ENCODE measurements around the gene ANKHD1.

Gene ANKHD1

DNA sequence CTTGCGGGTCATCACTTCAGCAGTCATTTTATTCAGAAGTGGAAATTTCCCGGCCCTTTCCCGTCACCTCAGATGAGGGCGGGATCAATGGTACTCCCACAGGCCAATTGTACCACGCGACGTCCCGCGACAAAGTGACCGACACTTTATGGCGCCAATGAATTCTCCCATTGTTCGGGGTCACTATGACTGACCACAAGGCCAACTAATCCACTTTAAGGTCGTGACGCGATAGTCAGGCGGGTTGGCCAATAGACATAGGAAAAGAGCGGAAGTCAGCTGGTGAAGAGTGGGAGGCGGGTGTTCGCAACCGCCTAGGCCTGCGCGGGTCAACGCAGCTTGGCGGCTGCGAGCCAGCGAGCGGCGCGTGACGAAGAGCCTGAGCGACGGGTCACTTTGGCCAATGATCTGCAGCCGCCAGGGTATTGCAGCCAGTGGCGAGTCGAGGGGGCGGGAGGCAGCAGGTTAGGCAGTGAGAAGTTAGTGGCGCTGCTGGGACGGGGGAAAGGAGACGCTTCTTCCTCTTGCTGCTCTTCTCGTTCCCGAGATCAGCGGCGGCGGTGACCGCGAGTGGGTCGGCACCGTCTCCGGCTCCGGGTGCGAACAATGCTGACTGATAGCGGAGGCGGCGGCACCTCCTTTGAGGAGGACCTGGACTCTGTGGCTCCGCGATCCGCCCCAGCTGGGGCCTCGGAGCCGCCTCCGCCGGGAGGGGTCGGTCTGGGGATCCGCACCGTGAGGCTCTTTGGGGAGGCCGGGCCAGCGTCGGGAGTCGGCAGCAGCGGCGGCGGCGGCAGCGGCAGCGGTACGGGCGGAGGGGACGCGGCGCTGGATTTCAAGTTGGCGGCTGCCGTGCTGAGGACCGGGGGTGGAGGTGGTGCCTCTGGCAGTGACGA is at the start of gene ANKHD1:
TSS of gene ANKHD1 (plus strand) at position 472 of the 896 bp plus-strand sequence. CDS start at position 607, 135 bp downstream.
- peak; percentile 88 to 89 for DNase-seq (ENCODE audit: low read depth in 2 of 2)

- DNase-seq (ENCODE audit: low read depth in 2 of 2) = no peak
Measured at GRCh38 chr5:140355546-140355945, 46.1 kb upstream of the ANKHD1 start.

DNA sequence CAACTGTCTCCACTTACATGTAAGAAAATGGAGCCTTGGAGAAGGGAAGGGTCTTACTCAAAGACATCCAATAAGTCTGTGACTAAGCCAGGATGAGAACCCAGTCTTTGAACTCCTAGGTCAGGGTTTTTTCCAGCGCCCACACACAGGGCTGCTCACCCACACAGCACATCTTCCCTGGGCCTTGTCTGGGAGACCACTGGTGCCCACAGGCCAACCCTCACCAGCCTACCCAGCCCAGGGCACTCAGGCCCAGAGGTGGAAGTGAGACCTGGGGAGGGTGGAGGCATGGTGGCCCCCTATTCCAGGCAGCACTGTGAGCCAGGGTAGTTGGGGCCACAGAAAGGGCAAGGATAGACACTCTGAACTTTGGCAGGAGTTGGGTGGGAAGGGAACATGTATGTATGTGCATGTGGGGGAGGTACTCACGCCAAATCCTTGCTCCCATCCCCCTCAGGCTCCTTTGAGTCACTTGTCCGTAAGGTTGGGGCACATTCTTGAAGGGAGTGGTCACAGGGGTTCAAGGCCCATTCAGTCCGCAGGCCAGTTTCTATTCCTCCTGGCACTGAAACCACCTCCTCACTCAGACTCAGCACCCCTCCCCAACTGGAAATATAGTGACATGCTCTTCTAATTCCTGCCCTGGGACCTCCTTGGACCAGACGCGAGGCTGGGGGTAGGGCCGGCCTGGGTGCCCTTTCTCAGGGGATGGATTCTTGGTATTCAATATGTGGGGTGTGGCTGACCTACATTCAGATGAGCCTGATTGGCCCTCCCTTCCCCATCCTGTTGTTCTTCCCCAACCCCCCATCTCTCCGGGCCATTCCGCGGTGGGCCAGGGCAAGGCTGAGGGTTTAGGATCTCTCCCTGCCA is 44.5 kb upstream of the ANKHD1 start:
- no peak for DNase-seq (ENCODE audit: low read depth in 2 of 2)

DNA sequence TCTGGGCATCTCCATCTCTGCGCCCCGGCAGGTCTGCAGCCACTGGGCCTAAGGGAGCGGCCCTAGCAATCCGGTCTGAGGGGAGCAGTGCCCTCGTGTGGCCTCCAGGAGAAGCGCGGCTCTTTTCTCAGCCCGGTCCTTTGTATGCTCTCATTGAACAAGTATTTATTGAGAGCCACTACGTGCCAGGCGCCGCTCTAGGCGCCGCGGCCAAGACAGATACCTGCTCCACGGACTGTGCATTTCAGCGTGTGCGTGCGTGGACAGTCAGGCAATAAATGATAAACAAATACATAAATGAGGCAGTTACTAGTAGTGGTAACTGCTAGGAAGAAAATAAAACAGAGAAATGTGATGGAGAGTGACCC is 43.9 kb upstream of the ANKHD1 start:
- DNase-seq (ENCODE audit: low read depth in 2 of 2) = peak; percentile 56 to 68

GRCh38 chr5:140358738-140359310 is 42.8 kb upstream of the ANKHD1 start:
- DNase-seq (ENCODE audit: low read depth in 2 of 2) = no peak

GRCh38 chr5:140360101-140360500 is 41.5 kb upstream of the ANKHD1 start, which contains the start of gene SLC4A9:
TSS of gene SLC4A9 (plus strand) at chr5:140360194. CDS start at chr5:140360237, 43 bp downstream.
- no peak for DNase-seq (ENCODE audit: low read depth in 2 of 2)

DNA sequence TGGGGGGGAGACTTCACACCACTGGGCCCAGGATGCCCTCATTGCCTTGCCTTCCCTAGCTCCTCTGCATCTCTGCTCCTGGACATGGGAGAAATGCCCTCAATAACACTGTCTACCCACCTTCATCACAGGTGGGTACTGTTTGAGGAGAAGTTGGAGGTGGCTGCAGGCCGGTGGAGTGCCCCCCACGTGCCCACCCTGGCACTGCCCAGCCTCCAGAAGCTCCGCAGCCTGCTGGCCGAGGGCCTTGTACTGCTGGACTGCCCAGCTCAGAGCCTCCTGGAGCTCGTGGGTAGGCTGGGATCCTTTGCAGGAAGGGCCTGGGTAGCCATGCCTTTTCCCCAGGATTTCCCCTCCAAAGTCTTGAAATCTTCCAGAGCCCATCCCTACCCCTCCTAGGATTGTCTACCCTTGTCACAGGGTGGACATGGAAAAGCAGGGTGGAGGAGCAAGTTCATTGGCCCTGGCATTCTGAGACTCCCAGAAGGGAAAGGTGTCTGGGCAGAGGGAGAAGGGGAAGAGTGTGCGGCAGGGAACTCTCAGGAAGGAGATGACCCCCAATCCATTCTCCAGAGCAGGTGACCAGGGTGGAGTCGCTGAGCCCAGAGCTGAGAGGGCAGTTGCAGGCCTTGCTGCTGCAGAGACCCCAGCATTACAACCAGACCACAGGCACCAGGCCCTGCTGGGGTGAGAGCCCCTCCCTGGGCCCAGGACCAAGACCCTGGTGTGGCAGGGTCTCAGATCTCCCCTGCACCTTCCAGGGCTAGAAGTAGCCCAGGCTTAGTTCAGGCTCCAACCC is 40.8 kb upstream of the ANKHD1 start:
- DNase-seq (ENCODE audit: low read depth in 2 of 2) = no peak

DNA sequence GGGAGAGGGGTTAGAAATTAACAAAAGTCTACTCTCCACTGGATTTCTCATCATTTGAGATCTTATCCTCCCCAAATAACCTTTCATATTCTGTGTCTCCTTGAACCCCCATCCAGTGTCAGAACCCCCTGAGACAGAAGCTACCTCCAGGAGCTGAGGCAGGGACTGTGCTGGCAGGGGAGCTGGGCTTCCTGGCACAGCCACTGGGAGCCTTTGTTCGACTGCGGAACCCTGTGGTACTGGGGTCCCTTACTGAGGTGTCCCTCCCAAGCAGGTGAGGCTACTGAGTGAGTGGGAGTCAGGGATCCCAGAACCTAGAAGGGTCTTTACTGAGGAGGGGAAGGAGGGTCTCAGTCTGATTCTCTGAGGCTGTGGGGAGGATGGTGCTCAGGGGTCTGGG is 39.7 kb upstream of the ANKHD1 start:
- no peak for DNase-seq (ENCODE audit: low read depth in 2 of 2)

DNA sequence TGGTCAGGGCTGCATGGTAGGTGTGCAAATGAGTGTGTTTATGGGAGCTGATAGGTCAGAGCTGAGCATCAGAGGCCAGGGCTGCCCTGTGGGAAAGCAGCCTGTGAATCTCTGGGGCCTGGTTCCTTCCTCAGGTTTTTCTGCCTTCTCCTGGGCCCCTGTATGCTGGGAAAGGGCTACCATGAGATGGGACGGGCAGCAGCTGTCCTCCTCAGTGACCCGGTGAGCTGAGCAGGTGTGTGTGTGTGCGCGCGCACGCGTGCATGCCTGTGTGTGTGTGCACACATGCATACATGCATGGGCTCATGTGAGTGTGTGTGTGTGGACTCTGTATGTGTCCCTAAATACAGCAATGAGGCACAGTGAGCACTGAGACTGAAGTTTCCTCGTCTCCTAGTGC is 39.3 kb upstream of the ANKHD1 start:
- DNase-seq (ENCODE audit: low read depth in 2 of 2) = no peak

DNA sequence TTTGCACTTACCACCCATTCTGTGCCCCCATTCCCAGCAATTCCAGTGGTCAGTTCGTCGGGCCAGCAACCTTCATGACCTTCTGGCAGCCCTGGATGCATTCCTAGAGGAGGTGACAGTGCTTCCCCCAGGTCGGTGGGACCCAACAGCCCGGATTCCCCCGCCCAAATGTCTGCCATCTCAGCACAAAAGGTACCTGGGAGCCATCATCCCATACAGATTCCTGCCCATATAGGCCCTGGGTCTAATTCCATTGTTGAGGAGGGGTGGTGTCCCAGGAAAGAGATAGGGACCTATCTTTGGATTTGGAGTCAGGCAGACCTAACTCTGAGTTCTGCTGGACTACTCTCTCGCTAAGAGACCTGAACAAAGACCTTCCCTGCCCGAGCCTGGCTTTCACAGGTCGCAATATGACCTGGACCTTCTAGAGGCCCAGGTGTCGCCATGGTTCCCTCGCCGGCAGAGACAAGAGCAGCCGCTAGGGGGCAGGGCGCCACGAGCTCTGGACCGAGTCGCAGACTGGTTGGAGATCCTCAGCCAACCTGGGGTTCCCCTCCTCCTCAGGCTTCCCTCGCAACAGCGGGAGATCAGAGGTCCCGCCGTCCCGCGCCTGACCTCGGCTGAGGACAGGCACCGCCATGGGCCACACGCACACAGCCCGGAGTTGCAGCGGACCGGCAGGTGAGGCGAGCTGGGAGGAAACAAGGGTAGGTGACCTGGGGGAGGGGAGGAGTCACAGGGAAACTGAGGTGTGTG is 38.6 kb upstream of the ANKHD1 start:
- peak; percentile 79 to 80 for DNase-seq (ENCODE audit: low read depth in 2 of 2)

DNA sequence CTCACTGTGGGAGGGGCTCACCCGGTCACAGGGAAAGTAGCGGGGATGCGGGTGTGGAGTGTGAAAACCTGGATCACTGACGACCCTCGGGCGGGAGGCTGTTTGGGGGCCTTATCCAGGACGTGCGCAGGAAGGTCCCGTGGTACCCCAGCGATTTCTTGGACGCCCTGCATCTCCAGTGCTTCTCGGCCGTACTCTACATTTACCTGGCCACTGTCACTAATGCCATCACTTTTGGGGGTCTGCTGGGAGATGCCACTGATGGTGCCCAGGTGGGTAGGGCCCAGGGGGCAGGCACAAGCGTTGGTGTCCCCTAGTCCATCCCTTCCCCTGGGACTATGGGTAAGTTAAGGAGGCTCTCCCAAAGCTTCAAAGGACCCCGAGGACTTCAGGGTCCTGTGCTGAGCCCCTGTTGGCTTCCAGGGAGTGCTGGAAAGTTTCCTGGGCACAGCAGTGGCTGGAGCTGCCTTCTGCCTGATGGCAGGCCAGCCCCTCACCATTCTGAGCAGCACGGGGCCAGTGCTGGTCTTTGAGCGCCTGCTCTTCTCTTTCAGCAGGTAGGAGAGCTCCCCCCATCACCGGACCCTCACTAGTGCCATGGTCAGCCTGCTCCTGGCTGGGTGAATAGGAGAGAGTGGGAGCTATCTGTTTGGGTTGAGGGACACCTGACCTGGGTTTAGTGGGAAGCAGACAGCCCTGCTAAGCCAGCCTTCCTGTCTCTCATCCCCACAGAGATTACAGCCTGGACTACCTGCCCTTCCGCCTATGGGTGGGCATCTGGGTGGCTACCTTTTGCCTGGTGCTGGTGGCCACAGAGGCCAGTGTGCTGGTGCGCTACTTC is 37.8 kb upstream of the ANKHD1 start:
- DNase-seq (ENCODE audit: low read depth in 2 of 2) = no peak

DNA sequence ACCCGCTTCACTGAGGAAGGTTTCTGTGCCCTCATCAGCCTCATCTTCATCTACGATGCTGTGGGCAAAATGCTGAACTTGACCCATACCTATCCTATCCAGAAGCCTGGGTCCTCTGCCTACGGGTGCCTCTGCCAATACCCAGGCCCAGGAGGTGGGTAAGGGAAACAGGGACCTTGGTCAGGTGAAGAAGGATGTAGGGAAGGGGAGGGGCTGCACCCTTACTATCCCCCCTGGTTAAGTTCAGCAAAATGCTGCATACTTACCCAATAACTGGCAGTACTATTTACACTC is 37.2 kb upstream of the ANKHD1 start:
- no peak for DNase-seq (ENCODE audit: low read depth in 2 of 2)

DNA sequence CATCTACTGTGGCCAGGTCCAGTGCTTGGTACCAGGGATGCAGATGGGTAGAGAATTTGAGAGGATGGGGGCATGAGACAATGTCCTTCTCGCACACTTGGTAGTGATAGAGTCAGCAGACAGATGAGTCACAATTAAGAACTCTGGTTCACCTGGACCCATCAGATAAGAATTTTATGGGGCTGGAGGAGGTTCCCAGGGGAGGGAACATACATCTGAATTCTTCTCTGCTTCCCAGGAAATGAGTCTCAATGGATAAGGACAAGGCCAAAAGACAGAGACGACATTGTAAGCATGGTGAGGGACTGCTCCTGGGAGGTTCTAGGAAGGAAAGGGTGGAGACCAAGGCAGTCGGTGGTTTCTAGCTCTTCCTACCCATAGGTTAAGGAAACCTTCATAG is 36.4 kb upstream of the ANKHD1 start:
- DNase-seq (ENCODE audit: low read depth in 2 of 2) = no peak

DNA sequence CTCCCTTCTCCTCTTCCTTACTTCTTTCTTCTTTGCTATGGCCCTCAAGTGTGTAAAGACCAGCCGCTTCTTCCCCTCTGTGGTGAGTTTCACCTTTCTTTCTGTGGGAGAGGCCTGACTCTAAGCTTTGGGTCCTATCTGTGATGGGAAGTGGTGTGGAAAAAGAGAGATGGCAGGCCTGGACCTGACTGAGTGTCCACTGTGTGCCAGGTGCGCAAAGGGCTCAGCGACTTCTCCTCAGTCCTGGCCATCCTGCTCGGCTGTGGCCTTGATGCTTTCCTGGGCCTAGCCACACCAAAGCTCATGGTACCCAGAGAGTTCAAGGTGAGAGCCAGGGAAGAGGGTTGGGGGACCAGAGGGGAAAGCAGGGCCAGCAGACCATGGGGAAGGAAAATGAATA is 35.7 kb upstream of the ANKHD1 start:
- DNase-seq (ENCODE audit: low read depth in 2 of 2) = no peak

DNA sequence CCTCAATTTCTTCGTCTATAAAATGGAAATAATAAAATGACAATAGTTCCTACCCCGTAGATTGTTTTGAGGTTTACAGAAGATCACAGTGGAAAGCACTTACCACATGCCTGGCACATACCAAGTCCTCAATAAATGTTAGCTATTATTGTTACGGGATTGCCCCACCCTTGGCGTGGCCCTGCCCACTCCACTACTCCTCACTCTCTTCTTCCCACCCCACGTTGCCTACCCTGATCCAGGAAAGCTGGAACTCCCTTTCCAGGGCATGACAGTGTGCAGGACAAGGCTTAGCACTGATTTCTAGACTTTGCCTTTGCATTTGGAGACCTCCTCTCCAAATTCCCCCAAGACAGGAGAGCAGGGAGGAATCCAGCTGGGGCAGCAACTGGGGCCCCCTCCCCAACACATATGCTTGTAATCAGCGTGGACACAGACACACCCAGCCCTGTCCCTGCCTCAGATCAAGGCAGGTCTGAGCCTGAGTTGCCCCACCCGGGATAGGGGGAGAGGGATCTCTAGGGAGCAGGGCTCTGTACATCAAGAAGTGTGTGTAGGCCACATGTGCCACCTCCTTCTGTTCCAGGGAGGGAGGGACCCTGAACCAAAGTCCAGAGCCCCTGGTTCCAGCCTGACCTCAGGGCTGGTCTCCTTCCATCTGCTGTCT is 34.9 kb upstream of the ANKHD1 start:
- no peak for DNase-seq (ENCODE audit: low read depth in 2 of 2)

DNA sequence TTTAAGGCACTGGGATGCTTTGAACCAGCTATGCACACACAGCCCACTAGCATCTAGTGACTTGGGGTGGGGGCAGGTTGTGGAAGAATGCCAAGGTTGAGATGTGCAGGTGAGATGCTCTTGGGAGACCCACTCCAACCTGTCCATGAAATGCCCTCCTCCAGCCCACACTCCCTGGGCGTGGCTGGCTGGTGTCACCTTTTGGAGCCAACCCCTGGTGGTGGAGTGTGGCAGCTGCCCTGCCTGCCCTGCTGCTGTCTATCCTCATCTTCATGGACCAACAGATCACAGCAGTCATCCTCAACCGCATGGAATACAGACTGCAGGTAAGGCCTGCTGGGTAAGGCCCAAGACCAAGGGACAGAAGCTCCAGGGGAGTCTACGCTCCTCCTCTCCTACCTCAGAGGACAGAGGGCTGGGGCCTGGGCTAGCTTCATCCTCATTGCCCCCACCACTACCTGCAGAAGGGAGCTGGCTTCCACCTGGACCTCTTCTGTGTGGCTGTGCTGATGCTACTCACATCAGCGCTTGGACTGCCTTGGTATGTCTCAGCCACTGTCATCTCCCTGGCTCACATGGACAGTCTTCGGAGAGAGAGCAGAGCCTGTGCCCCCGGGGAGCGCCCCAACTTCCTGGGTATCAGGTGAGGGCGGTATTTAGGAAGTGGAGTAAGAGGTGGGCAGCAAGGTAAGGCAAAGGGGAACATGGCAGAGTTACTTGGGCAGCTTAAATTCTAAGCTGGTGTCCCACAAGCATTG is 34.2 kb upstream of the ANKHD1 start:
- no peak for DNase-seq (ENCODE audit: low read depth in 2 of 2)

DNA sequence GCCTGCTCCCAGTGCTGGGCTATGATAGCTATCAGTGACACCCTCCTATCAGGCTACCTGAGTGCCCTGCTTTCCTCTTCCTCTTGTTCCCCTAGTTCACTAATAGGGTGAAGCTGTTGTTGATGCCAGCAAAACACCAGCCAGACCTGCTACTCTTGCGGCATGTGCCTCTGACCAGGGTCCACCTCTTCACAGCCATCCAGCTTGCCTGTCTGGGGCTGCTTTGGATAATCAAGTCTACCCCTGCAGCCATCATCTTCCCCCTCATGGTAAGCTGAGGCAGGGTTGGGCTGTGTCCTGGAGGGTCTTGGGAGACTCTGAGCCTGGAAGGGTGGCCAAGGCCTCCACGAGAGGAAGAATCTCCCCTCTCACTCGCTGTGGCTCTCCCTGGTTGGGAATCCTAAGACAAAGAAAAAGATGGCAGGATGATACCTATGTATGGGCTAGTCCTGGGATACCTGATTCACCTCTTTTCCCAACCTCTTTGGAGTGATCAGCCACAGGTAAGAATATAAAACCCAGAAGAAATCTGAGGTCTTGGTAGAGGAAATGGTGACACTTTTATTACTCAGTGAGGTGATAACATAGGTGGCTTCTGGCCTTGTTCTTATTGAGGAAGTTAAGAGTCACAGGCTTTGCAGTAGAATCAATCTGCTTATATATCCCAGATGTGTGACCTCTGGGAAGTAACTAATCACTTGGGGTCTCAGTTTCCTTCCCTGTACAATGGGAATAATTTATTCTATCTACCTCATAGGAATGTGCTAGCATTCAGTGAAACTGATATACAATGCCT is 30.1 kb upstream of the ANKHD1 start:
- DNase-seq (ENCODE audit: low read depth in 2 of 2) = no peak

- peak in 1 of 2 donors; percentile 16 for DNase-seq (ENCODE audit: low read depth in 2 of 2)
Measured at GRCh38 chr5:140372971-140373487, 28.6 kb upstream of the ANKHD1 start.

All from stimulated activated CD4-positive, alpha-beta T cell treated with anti-CD3 and anti-CD28 coated beads, Interleukin-1b, Interleukin-23, amount 100 ng/mL, for 4 hours (primary cell).